ENCODE results near the gene DKK2.

DKK2 gene

DNA sequence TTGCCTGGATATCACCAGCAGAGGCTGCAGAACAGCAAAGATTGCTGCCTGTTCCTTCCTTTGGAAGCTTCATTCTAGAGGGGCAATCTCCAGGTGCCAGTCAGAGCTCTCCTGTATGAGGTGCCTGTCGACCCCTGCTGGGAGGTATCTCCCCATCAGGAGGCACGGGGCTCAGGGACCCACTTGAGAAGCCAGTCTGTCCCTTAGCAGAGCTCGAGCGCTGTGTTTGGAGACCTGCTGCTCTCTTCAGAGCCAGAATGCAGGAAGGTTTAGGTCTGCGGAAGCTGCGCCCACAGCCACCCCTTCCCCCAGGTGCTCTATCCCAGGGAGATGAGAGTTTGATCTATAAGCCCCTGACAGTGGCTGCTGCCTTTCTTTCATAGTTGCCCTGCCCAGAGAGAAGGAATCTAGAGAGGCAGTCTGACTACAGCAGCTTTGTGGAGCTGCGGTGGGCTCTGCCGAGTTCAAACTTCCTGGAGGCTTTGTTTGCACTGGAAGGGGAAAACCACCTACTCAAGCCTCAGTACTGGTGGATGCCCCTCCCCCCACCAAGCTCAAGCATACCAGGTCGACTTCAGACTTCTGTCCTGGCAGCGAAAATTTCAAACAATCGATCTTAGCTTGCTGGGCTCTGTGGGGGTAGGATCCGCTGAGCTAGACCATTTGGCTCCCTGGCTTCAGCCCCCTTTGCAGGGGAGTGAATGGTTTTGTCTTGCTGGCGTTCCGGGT is 57.9 kb downstream of the DKK2 start:
- Histone ChIP-seq H3K4me1 (no peaks in the 10 kb centered on the region), H3K27ac (no peak overlapping the region), H3K27me3 (ENCODE audit: control insufficient read depth, insufficient read depth, low read length) (no peaks in the 10 kb centered on the region), H3K9ac (no peak overlapping the region), H3K4me2 (ENCODE audit: low read length) (no peak overlapping the region), H3K9me3 (ENCODE audit: control insufficient read depth, low read length) (no peaks in the 10 kb centered on the region), H3K79me2 (no peaks in the 10 kb centered on the region), H3K4me3 (ENCODE audit: low read depth, low read length) (no peak overlapping the region), H2AFZ (no peak overlapping the region), H3K36me3 (ENCODE audit: control insufficient read depth, insufficient read depth, low read length) (no peaks in the 10 kb centered on the region)
- TF ChIP-seq, protein P1, sequence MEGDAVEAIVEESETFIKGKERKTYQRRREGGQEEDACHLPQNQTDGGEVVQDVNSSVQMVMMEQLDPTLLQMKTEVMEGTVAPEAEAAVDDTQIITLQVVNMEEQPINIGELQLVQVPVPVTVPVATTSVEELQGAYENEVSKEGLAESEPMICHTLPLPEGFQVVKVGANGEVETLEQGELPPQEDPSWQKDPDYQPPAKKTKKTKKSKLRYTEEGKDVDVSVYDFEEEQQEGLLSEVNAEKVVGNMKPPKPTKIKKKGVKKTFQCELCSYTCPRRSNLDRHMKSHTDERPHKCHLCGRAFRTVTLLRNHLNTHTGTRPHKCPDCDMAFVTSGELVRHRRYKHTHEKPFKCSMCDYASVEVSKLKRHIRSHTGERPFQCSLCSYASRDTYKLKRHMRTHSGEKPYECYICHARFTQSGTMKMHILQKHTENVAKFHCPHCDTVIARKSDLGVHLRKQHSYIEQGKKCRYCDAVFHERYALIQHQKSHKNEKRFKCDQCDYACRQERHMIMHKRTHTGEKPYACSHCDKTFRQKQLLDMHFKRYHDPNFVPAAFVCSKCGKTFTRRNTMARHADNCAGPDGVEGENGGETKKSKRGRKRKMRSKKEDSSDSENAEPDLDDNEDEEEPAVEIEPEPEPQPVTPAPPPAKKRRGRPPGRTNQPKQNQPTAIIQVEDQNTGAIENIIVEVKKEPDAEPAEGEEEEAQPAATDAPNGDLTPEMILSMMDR (IDR thresholded peaks at IDR 0.05), result no peak

DNA sequence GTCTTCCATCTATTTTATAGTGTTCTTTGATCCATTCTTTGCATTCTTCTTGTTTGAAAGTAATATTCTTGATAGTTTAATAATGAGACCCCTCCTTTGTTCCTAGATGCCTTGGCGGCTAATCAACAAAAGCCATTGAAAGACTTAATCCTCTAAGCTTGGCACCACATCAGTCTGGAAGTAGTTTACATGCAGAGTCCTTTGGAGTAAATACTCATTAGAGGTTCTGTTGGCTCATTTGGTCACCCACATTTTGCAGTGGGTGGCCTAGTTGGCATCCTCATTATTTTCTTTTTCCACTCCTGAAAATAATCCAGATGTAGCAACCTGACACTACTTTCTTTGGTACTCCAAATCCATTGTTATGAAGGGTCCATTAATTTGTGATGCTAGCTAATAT is 64.5 kb downstream of the DKK2 start:
- Histone ChIP-seq H3K79me2 (no peaks in the 10 kb centered on the region), H3K9me3 (ENCODE audit: control insufficient read depth, low read length) (no peaks in the 10 kb centered on the region), H3K4me2 (ENCODE audit: low read length) (no peak overlapping the region), H3K27ac (no peak overlapping the region), H3K9ac (no peak overlapping the region), H3K36me3 (ENCODE audit: control insufficient read depth, insufficient read depth, low read length) (no peaks in the 10 kb centered on the region), H2AFZ (no peak overlapping the region), H3K4me1 (no peaks in the 10 kb centered on the region), H3K4me3 (ENCODE audit: low read depth, low read length) (no peak overlapping the region), H3K27me3 (ENCODE audit: control insufficient read depth, insufficient read depth, low read length) (no peaks in the 10 kb centered on the region)
- TF ChIP-seq, protein P1 (IDR thresholded peaks at IDR 0.05), result no peak

DNA sequence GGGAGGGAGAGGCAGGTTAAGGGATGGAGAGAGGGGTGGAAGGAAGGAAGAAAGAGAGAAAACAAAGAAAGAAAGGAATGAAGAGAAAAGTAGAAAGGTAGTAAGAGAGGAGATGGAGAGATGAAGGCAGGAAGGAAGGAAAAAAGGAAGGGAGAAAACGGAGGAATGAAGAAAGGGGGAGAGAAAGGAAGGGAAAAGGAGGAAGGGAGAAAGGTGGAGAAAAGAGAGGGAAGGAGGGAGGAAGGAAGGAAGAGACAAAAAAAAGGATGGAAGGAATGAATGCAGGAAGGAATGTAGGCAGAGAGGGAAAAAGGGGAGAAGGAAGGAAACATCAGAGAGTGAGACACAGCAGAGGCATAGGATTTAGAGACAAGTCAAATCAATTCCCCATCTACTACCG is 68.2 kb downstream of the DKK2 start:
- Histone ChIP-seq H3K9ac (no peak overlapping the region), H3K27ac (no peak overlapping the region), H3K9me3 (ENCODE audit: control insufficient read depth, low read length) (no peaks in the 10 kb centered on the region), H3K36me3 (ENCODE audit: control insufficient read depth, insufficient read depth, low read length) (no peaks in the 10 kb centered on the region), H3K4me3 (ENCODE audit: low read depth, low read length) (no peak overlapping the region), H3K4me2 (ENCODE audit: low read length) (no peak overlapping the region), H3K79me2 (no peaks in the 10 kb centered on the region), H3K27me3 (ENCODE audit: control insufficient read depth, insufficient read depth, low read length) (no peaks in the 10 kb centered on the region), H3K4me1 (no peaks in the 10 kb centered on the region), H2AFZ (no peak overlapping the region)
- TF ChIP-seq, protein P1 (IDR thresholded peaks at IDR 0.05), result no peak

DNA sequence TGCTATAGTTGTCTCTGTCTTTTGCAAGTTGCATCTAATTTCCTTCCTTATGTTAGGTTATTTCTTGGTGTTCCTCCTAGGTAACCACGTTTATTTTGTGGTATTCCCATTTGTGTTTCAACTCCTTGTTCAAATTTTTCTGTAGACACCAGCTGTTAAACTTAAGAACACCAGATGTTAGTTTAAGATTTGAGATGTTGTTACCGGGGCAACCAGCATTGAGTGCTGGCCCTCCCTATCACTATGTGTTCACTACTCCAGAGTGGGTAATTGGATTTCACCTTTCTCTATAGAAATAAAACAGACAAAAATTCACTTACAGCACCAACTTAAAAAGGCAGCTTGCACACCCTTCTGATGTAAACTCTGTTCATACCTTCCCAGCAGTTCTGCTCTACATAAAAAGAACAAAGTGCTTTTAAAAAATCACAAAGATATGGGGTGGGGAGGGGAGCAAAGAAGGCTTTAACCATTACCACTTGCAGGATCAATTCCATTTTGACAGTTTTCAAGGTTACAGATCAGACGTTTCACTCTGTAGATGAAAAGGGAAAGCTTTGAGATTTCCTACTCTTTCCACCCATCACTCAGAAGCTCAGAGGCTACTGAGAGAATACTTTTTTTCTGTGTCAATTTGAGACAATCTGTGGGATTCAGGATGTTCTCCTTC is 82.9 kb downstream of the DKK2 start:
- no peaks in the 10 kb centered on the region for H3K4me1 ChIP-seq
- no peaks in the 10 kb centered on the region for H3K27me3 ChIP-seq (ENCODE audit: control insufficient read depth, insufficient read depth, low read length)
- no peak overlapping the region for H3K27ac ChIP-seq
- no peak overlapping the region for H3K4me3 ChIP-seq (ENCODE audit: low read depth, low read length)
- TF ChIP-seq, protein P1 (IDR thresholded peaks at IDR 0.05), result no peak
- H3K9ac ChIP-seq, result no peak overlapping the region
- no peak overlapping the region for H2AFZ ChIP-seq
- no peaks in the 10 kb centered on the region for H3K79me2 ChIP-seq
- H3K4me2 ChIP-seq (ENCODE audit: low read length), result no peak overlapping the region
- no peaks in the 10 kb centered on the region for H3K36me3 ChIP-seq (ENCODE audit: control insufficient read depth, insufficient read depth, low read length)
- no peaks in the 10 kb centered on the region for H3K9me3 ChIP-seq (ENCODE audit: control insufficient read depth, low read length)

Data from parathyroid adenoma (tissue), 2 donors.